OCI-LY7 (cell line): Measurements from ENCODE around the gene S1PR1. TPM values are rescaled to one million over a fixed set of nuclear protein-coding genes. Genes with fewer than 3 reads are reported as not detected.

Source experiments
- BruUV-seq: library from RNA; stranded (reverse); fragments of 400-500 nt; replicated peaks from 2 replicates; lab custom pipeline; 2021; lab: Mats Ljungman, UMichigan
- CTCF ChIA-PET: fragments of 300-600 bp; sonication (Branson Sonifier 250); formaldehyde crosslinking; loops from one replicate; lab custom pipeline; 2022; ENCODE audit warnings: antibody characterized with exemption; ENCODE audit not compliant: unreplicated experiment; lab: Charles Lee
- POLR2A ChIA-PET: fragments of 300-600 bp; sonication (Branson Sonifier 250); formaldehyde crosslinking; loops from one replicate; lab custom pipeline; 2022; ENCODE audit warnings: antibody characterized with exemption; lab: Charles Lee
- DNase-seq: peaks from one replicate; pipeline ENCODE4 v3.0.0-alpha.2; 2015; ENCODE audit warnings: low spot score
- H2AFZ ChIP-seq: fragments of 200-600 bp; sonication (generic), shearing (Covaris generic); 2 replicates; pipeline ENCODE4 v1.6.1; 2014; ENCODE audit warnings: mild to moderate bottlenecking, antibody characterized with exemption, low read length, moderate library complexity
- H3K27ac ChIP-seq: fragments of 200-600 bp; sonication (generic); 2 replicates; pipeline ENCODE4 v1.5.1; 2014; ENCODE audit warnings: mixed run types, low read depth, mild to moderate bottlenecking, moderate library complexity, low read length, inconsistent platforms; ENCODE audit not compliant: poor library complexity, severe bottlenecking
- H3K36me3 ChIP-seq: fragments of 200-600 bp; sonication (generic); 2 replicates; pipeline ENCODE4 v1.6.1; 2014; ENCODE audit warnings: mild to moderate bottlenecking, antibody characterized with exemption, low read length, moderate library complexity, mixed read lengths; ENCODE audit not compliant: insufficient read depth
- H3K4me1 ChIP-seq: fragments of 200-600 bp; sonication (generic); 2 replicates; pipeline ENCODE4 v1.5.1; 2014; ENCODE audit warnings: mild to moderate bottlenecking, low read length; ENCODE audit not compliant: insufficient read depth, poor library complexity, severe bottlenecking
- H3K4me2 ChIP-seq: fragments of 200-600 bp; sonication (generic); 2 replicates; pipeline ENCODE4 v1.6.1; 2014; ENCODE audit warnings: mild to moderate bottlenecking, low read length
- H3K4me3 ChIP-seq: fragments of 200-600 bp; sonication (generic); 2 replicates; pipeline ENCODE4 v1.5.1; 2014; ENCODE audit warnings: mild to moderate bottlenecking, low read depth, low read length; ENCODE audit not compliant: poor library complexity, severe bottlenecking
- H3K79me2 ChIP-seq: fragments of 200-600 bp; sonication (generic); 2 replicates; pipeline ENCODE4 v1.6.1; 2016; ENCODE audit warnings: low read depth, mild to moderate bottlenecking, low read length, moderate library complexity, mixed read lengths; ENCODE audit not compliant: insufficient read depth
- H3K9me2 ChIP-seq: fragments of 200-600 bp; sonication (generic); 2 replicates; pipeline ENCODE4 v1.6.1; 2016; ENCODE audit warnings: mild to moderate bottlenecking, low read length, mixed read lengths; ENCODE audit not compliant: insufficient read depth
- H3K9me3 ChIP-seq: fragments of 200-600 bp; sonication (generic); 2 replicates; pipeline ENCODE4 v1.6.1; 2014; ENCODE audit warnings: mild to moderate bottlenecking, mixed run types, low read length, mixed read lengths
- H4K20me1 ChIP-seq: fragments of 200-600 bp; sonication (generic); 2 replicates; pipeline ENCODE4 v1.6.1; 2014; ENCODE audit warnings: mild to moderate bottlenecking, antibody characterized with exemption, low read length, moderate library complexity, mixed read lengths; ENCODE audit not compliant: insufficient read depth
- CTCF ChIP-seq: fragments of 200-600 bp; sonication (generic); conservative IDR thresholded peaks from 2 replicates; pipeline ENCODE4 v1.5.1; 2014; ENCODE audit warnings: mild to moderate bottlenecking, antibody characterized with exemption, low read length, moderate library complexity, mixed read lengths
- EZH2phosphoT487 ChIP-seq: fragments of 200-600 bp; sonication (generic); IDR thresholded peaks from 2 replicates; pipeline ENCODE4 v1.6.1; 2018; ENCODE audit warnings: low read depth, borderline replicate concordance, mild to moderate bottlenecking, mixed run types, antibody characterized with exemption, low read length, moderate library complexity, mixed read lengths
- intact Hi-C: fragments of 100-400 bp; cut with micrococcal nuclease; formaldehyde crosslinking; loops from one replicate; pipeline ENCODE4 v1.10.0; 2022; ENCODE audit not compliant: unreplicated experiment
- total RNA-seq, 2 experiments: library from RNA; depleted of rRNA in 1 of 2; stranded (reverse); fragments of >200 nt in 1 of 2; shearing (Covaris generic) in 1 of 2; gene quantifications; 2 replicates each; pipeline ENCODE4 v1.2.3, GENCODE V29; 2014 to 2022

The S1PR1 gene
- total RNA-seq, 2 experiments from 2014 or later, result 0.41 TPM; not detected in 1

GRCh38 chr1:101262630-101263348, 26.0 kb downstream of the S1PR1 start:
- Histone ChIP-seq H3K79me2 (no peaks in the 10 kb centered on the region), H3K36me3 (no peaks in the 10 kb centered on the region), H3K4me3 (no peak overlapping the region), H3K27ac (no peak overlapping the region), H3K9me3 (no peaks in the 10 kb centered on the region), H3K4me2 (no peak overlapping the region), H3K4me1 (peaks cover 3% of the 10 kb centered on the region), H3K9me2 (no peaks in the 10 kb centered on the region), H4K20me1 (no peaks in the 10 kb centered on the region), H2AFZ (peak overlapping the region; percentile 39; the same call in 1 of the 2 replicates)
- CTCF ChIA-PET, result interaction anchor here (0.5 kb wide), 1 partner anchor 22 kb away, joined by 3 read pairs; no protein-coding TSS in a partner anchor
- POLR2A ChIA-PET, result no interaction called here
- no peak for TF ChIP-seq CTCF
- no peak for TF ChIP-seq EZH2phosphoT487
- intact Hi-C loops, result no loop called here
- BruUV-seq, result no TSS peak
- DNase-seq, result no peak

DNA sequence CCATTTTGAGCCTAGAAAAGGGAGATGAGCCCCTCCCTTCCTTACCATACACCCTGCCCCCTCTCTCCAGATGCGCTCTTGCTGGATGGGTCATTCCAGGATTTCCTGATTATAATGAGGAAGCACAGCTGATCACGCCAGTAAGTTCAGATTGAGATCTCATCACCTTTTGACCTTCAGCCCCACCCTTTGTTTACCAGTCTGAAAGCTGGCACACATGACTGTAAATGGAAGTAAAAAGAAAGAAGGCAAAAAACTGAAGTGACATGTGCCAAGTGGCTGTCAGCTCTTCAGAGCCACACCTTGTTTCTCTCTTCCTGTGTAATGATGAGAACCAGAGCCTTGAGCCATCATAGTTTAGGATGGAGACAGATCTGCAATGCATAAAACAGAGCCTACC, 27.9 kb downstream of the S1PR1 start:
- no peaks in the 10 kb centered on the region for H3K4me1 ChIP-seq
- no peaks in the 10 kb centered on the region for H3K9me3 ChIP-seq
- H3K4me3 ChIP-seq, result no peak overlapping the region
- no peak overlapping the region for H2AFZ ChIP-seq
- H3K27ac ChIP-seq, result no peak overlapping the region
- H3K9me2 ChIP-seq, result no peaks in the 10 kb centered on the region
- ChIA-PET POLR2A (no interaction called here), CTCF (no interaction called here)
- no peaks in the 10 kb centered on the region for H3K36me3 ChIP-seq
- H3K4me2 ChIP-seq, result no peak overlapping the region
- H3K79me2 ChIP-seq, result no peaks in the 10 kb centered on the region
- intact Hi-C loops, result no loop called here
- H4K20me1 ChIP-seq, result no peaks in the 10 kb centered on the region
- no peak for TF ChIP-seq CTCF
- no peak for TF ChIP-seq EZH2phosphoT487
- no TSS peak for BruUV-seq
- no peak for DNase-seq

- Histone ChIP-seq H3K4me3 (no peak overlapping the region), H3K9me3 (no peaks in the 10 kb centered on the region), H3K79me2 (no peaks in the 10 kb centered on the region), H3K36me3 (no peaks in the 10 kb centered on the region), H3K4me1 (no peaks in the 10 kb centered on the region), H3K4me2 (no peak overlapping the region), H3K9me2 (no peaks in the 10 kb centered on the region), H4K20me1 (no peaks in the 10 kb centered on the region), H3K27ac (no peak overlapping the region), H2AFZ (no peak overlapping the region)
- no peak for DNase-seq
- intact Hi-C loops, result no loop called here
- BruUV-seq, result no TSS peak
- POLR2A ChIA-PET, result interaction anchor here (0.6 kb wide), 1 partner anchor 301 kb away, joined by 3 read pairs; no protein-coding TSS in a partner anchor
- CTCF ChIA-PET, result no interaction called here
- TF ChIP-seq EZH2phosphoT487 (no peak), CTCF (no peak)
Measured at GRCh38 chr1:101265684-101266083, 28.9 kb downstream of the S1PR1 start.
